H1 (cell line): ENCODE results near the gene CDH9. TPM values are rescaled to one million over a fixed set of nuclear protein-coding genes. Genes with fewer than 3 reads are reported as not detected.

Experiments used
- CTCF ChIA-PET: fragments of 300-600 bp; sonication (Branson Sonifier 250); formaldehyde crosslinking; loops from one replicate; lab custom pipeline; 2021; ENCODE audit not compliant: partially characterized antibody; lab: Charles Lee
- POLR2A ChIA-PET: fragments of 300-600 bp; sonication (Branson Sonifier 250); formaldehyde crosslinking; loops from one replicate; lab custom pipeline; 2021; ENCODE audit warnings: inconsistent platforms; ENCODE audit not compliant: partially characterized antibody; lab: Charles Lee
- DNase-seq, 2 experiments: peaks; one replicate each; pipeline versions ENCODE4 v3.0.0 to v3.0.0-alpha.2; 2010 to 2022; ENCODE audit warnings: low spot score in 2 of 2, low read depth in 1 of 2, mixed read lengths in 1 of 2
- FAIRE-seq: peaks from 2 replicates; lab custom pipeline; 2011; peaks lifted over from hg19 to GRCh38; lab: Jason Lieb, UNC
- H2AFZ ChIP-seq: 2 replicates; pipeline ENCODE4 v1.8.1; 2012; ENCODE audit warnings: low read length, inconsistent platforms
- H2AK5ac ChIP-seq: 2 replicates; pipeline ENCODE4 v1.6.1; 2013; ENCODE audit warnings: low read depth, low read length
- H2BK120ac ChIP-seq: replicated peaks from 2 replicates; pipeline ENCODE3; 2013; ENCODE audit warnings: low read depth, low read length, inconsistent platforms
- H2BK12ac ChIP-seq: 2 replicates; pipeline ENCODE4 v1.6.1; 2013; ENCODE audit warnings: low read depth, low read length
- H2BK15ac ChIP-seq: 2 replicates; pipeline ENCODE4 v1.6.1; 2013; ENCODE audit warnings: low read length
- H2BK20ac ChIP-seq: 2 replicates; pipeline ENCODE4 v1.6.1; 2013; ENCODE audit warnings: low read length
- H2BK5ac ChIP-seq: 2 replicates; pipeline ENCODE4 v1.6.1; 2013; ENCODE audit warnings: low read depth, low read length
- H3K14ac ChIP-seq: 2 replicates; pipeline ENCODE4 v1.6.1; 2013; ENCODE audit warnings: inconsistent platforms; ENCODE audit not compliant: insufficient read length
- H3K18ac ChIP-seq: 2 replicates; pipeline ENCODE4 v1.6.1; 2013; ENCODE audit warnings: low read length; ENCODE audit errors: extremely low read depth
- H3K23ac ChIP-seq: 2 replicates; pipeline ENCODE4 v1.6.1; 2013; ENCODE audit warnings: inconsistent platforms; ENCODE audit not compliant: insufficient read length
- H3K23me2 ChIP-seq: 2 replicates; pipeline ENCODE4 v1.6.1; 2013; ENCODE audit warnings: low read depth, low read length
- H3K27ac ChIP-seq: 2 replicates; pipeline ENCODE4 v1.6.1; 2011; ENCODE audit warnings: low read depth, low read length, inconsistent platforms
- H3K27me3 ChIP-seq, 4 experiments: replicated peaks in 1 of 4; 1 replicate in 1 of 4; 2 replicates in 3 of 4; pipeline versions ENCODE4 v1.6.1 to v1.8.1; 2011 to 2013; ENCODE audit warnings: low read length in 3 of 4, mild to moderate bottlenecking in 3 of 4, inconsistent platforms in 2 of 4, mixed read lengths in 2 of 4, moderate library complexity in 1 of 4; ENCODE audit not compliant: control insufficient read depth in 3 of 4, insufficient read depth in 3 of 4; ENCODE audit errors: extremely low read depth in 1 of 4
- H3K36me3 ChIP-seq, 4 experiments: 2 replicates each; pipeline versions ENCODE4 v1.6.1 to v1.8.1; 2011 to 2013; ENCODE audit warnings: mild to moderate bottlenecking in 4 of 4, low read length in 3 of 4, moderate library complexity in 2 of 4, control low read depth in 1 of 4, inconsistent platforms in 1 of 4; ENCODE audit not compliant: insufficient read depth in 4 of 4, control insufficient read depth in 2 of 4
- H3K4ac ChIP-seq: replicated peaks from 2 replicates; pipeline ENCODE3; 2013; ENCODE audit warnings: low read length, low read depth, mixed read lengths, inconsistent platforms; ENCODE audit not compliant: insufficient read length
- H3K4me1 ChIP-seq, 4 experiments: replicated peaks in 1 of 4; 1 replicate in 1 of 4; 2 replicates in 3 of 4; pipeline versions ENCODE4 v1.6.1 to v1.8.1; 2011 to 2013; ENCODE audit warnings: low read length in 3 of 4, inconsistent platforms in 2 of 4, mixed read lengths in 1 of 4; ENCODE audit not compliant: insufficient read depth in 4 of 4, control insufficient read depth in 3 of 4
- H3K4me2 ChIP-seq, 2 experiments: 2 replicates each; pipeline versions ENCODE4 v1.6.1 to v1.8.1; 2011 to 2013; ENCODE audit warnings: low read depth in 2 of 2, low read length in 2 of 2, control low read depth in 1 of 2, inconsistent platforms in 1 of 2, mild to moderate bottlenecking in 1 of 2; ENCODE audit not compliant: insufficient read depth in 1 of 2
- H3K4me3 ChIP-seq, 4 experiments: fragments of 200-600, 300-600 bp in 1 of 4; sonication (generic), shearing (Covaris generic), sonication (Bioruptor Twin) in 1 of 4; 2 replicates each; pipeline versions ENCODE4 v1.5.1 to v1.8.1; 2011 to 2016; ENCODE audit warnings: low read length in 4 of 4, low read depth in 3 of 4, control low read depth in 2 of 4, inconsistent platforms in 2 of 4, mild to moderate bottlenecking in 2 of 4, mixed read lengths in 1 of 4, moderate library complexity in 1 of 4; ENCODE audit not compliant: insufficient read depth in 2 of 4; ENCODE audit errors: extremely low read depth in 1 of 4
- H3K56ac ChIP-seq: replicated peaks from 2 replicates; pipeline ENCODE3; 2013; ENCODE audit warnings: low read depth, mild to moderate bottlenecking, mixed read lengths, low read length, inconsistent platforms; ENCODE audit not compliant: insufficient read length
- H3K79me1 ChIP-seq: 2 replicates; pipeline ENCODE4 v1.6.1; 2013; ENCODE audit warnings: low read depth, low read length, control low read depth
- H3K79me2 ChIP-seq, 2 experiments: 2 replicates each; pipeline versions ENCODE4 v1.6.1 to v1.8.1; 2012 to 2013; ENCODE audit warnings: low read length in 2 of 2, mild to moderate bottlenecking in 2 of 2, inconsistent platforms in 1 of 2; ENCODE audit not compliant: insufficient read depth in 2 of 2, control insufficient read depth in 1 of 2
- H3K9ac ChIP-seq, 4 experiments: replicated peaks in 1 of 4; 1 replicate in 1 of 4; 2 replicates in 3 of 4; pipeline versions ENCODE4 v1.6.1 to v1.8.1; 2011 to 2013; ENCODE audit warnings: low read depth in 3 of 4, low read length in 3 of 4, control low read depth in 2 of 4, mild to moderate bottlenecking in 2 of 4, moderate library complexity in 2 of 4, inconsistent platforms in 1 of 4; ENCODE audit errors: extremely low read depth in 1 of 4
- H3K9me3 ChIP-seq, 2 experiments: 2 replicates each; pipeline versions ENCODE4 v1.6.1 to v1.8.1; 2012 to 2013; ENCODE audit warnings: mild to moderate bottlenecking in 2 of 2, moderate library complexity in 2 of 2, control low read depth in 1 of 2, inconsistent platforms in 1 of 2, low read depth in 1 of 2, low read length in 1 of 2, mixed read lengths in 1 of 2; ENCODE audit not compliant: insufficient read depth in 2 of 2
- H4K20me1 ChIP-seq, 2 experiments: replicated peaks in 1 of 2; 2 replicates each; pipeline versions ENCODE3 to v1.8.1; 2011 to 2013; ENCODE audit warnings: inconsistent platforms in 2 of 2, low read length in 2 of 2, mild to moderate bottlenecking in 1 of 2; ENCODE audit not compliant: insufficient read depth in 2 of 2, control insufficient read depth in 1 of 2
- H4K5ac ChIP-seq: 2 replicates; pipeline ENCODE4 v1.6.1; 2013; ENCODE audit warnings: low read length, low read depth, mixed read lengths, inconsistent platforms; ENCODE audit not compliant: insufficient read length
- H4K8ac ChIP-seq: 2 replicates; pipeline ENCODE4 v1.8.0; 2013; ENCODE audit warnings: mild to moderate bottlenecking, moderate library complexity, low read length, inconsistent platforms; ENCODE audit not compliant: insufficient read depth; ENCODE audit errors: extremely low read depth
- H4K91ac ChIP-seq: replicated peaks from 2 replicates; pipeline ENCODE3; 2013; ENCODE audit warnings: low read length, mixed read lengths, inconsistent platforms; ENCODE audit not compliant: insufficient read length
- CBX8 ChIP-seq: fragments of 300-800, 300-1000 bp; sonication (generic); IDR thresholded peaks from 2 replicates; pipeline ENCODE4 v1.7.1; 2016; ENCODE audit warnings: low read depth, low read length, borderline replicate concordance
- CREB1 ChIP-seq: IDR thresholded peaks from 2 replicates; pipeline ENCODE4 v1.6.1; 2012; ENCODE audit warnings: inconsistent platforms
- EZH2 ChIP-seq: fragments of 200-600 bp; sonication (generic); IDR thresholded peaks from 2 replicates; pipeline ENCODE4 v1.7.1; 2012; ENCODE audit warnings: low read depth, mild to moderate bottlenecking, moderate library complexity, low read length, inconsistent platforms; ENCODE audit not compliant: severe bottlenecking
- HDAC2 ChIP-seq, 2 experiments: fragments of 300-600 bp in 1 of 2; sonication (generic) in 1 of 2; IDR thresholded peaks; 2 replicates each; pipeline ENCODE4 v1.6.1; 2011 to 2012; ENCODE audit warnings: low read depth in 2 of 2, low read length in 2 of 2, mild to moderate bottlenecking in 2 of 2, moderate library complexity in 2 of 2, borderline replicate concordance in 1 of 2, inconsistent platforms in 1 of 2
- MAFK ChIP-seq: IDR thresholded peaks from 2 replicates; pipeline ENCODE4 v1.6.1; 2012; ENCODE audit warnings: low read depth, mild to moderate bottlenecking, improper control_type of control experiment, low read length
- POLR2AphosphoS5 ChIP-seq: IDR thresholded peaks from 2 replicates; pipeline ENCODE4 v1.6.1; 2011; ENCODE audit warnings: low read depth, low read length
- POU5F1 ChIP-seq: IDR thresholded peaks from 2 replicates; pipeline ENCODE4 v1.6.1; 2011; ENCODE audit warnings: low read depth, mild to moderate bottlenecking, low read length, moderate library complexity
- RFX5 ChIP-seq: IDR thresholded peaks from 2 replicates; pipeline ENCODE4 v1.6.1; 2011; ENCODE audit warnings: low read depth, low read length, improper control_type of control experiment, borderline replicate concordance
- SAP30 ChIP-seq: fragments of 300-600 bp; sonication (generic); IDR thresholded peaks from 2 replicates; pipeline ENCODE4 v1.7.1; 2012; ENCODE audit warnings: low read length, moderate library complexity, mild to moderate bottlenecking, inconsistent platforms; ENCODE audit not compliant: insufficient read depth, insufficient replicate concordance
- TCF12 ChIP-seq: IDR thresholded peaks from 2 replicates; pipeline ENCODE4 v1.6.1; 2011; ENCODE audit warnings: low read depth, mild to moderate bottlenecking, low read length
- TEAD4 ChIP-seq: IDR thresholded peaks from 2 replicates; pipeline ENCODE4 v1.6.1; 2012; ENCODE audit warnings: low read depth, low read length, inconsistent platforms, mixed read lengths
- USF2 ChIP-seq: IDR thresholded peaks from 2 replicates; pipeline ENCODE4 v1.6.1; 2011; ENCODE audit warnings: low read length, improper control_type of control experiment
- WGBS, 2 experiments: shearing (Covaris generic) in 1 of 2; methylation state at CpG; one replicate each; pipeline versions ENCODE4 v1.1.6 to v1.1.7; 2013 to 2015; ENCODE audit warnings: low lambda C conversion rate in 2 of 2, mixed read lengths in 2 of 2, inconsistent platforms in 1 of 2, low coverage in 1 of 2, missing lambda C conversion rate in 1 of 2; ENCODE audit not compliant: insufficient replicate concordance in 2 of 2, insufficient coverage in 1 of 2, insufficient read length in 1 of 2; ENCODE audit errors: extremely low coverage in 1 of 2, missing lambda C conversion rate in 1 of 2; 5-methylcytosine and 5-hydroxymethylcytosine counted together
- polyA plus RNA-seq, 7 experiments: library from polyadenylated mRNA; depleted of rRNA in 3 of 7; stranded (reverse) in 5 of 7; unstranded in 2 of 7; fragments of >200 nt in 5 of 7; fragments of 200-250 nt in 2 of 7; gene quantifications; 1 replicate in 5 of 7; 2 replicates in 1 of 7; 4 replicates in 1 of 7; pipeline versions ENCODE4 v1.2.1 to v1.2.3, GENCODE V29; 2011 to 2013; ENCODE audit warnings: missing spikeins in 2 of 7, mixed read lengths in 2 of 7
- total RNA-seq: library from RNA; stranded (reverse); fragmentation: NEBNext Ultra II Directional; extraction: Animal tissue kit (Norgen Biotek cat#: 25700); gene quantifications from 2 replicates; pipeline ENCODE4 v1.2.1, GENCODE V29; 2021
- TF ChIP-seq, protein P1 (sequence below): IDR thresholded peaks from 2 replicates; pipeline ENCODE4 v1.6.1; 2012; ENCODE audit warnings: inconsistent platforms

CDH9 gene
- total and polyA plus RNA-seq, 2 of the 8 experiments (the other 6 are each of a cell fraction or from before 2014, with no cell fraction given) = 0.54 to 1.0 TPM

DNA sequence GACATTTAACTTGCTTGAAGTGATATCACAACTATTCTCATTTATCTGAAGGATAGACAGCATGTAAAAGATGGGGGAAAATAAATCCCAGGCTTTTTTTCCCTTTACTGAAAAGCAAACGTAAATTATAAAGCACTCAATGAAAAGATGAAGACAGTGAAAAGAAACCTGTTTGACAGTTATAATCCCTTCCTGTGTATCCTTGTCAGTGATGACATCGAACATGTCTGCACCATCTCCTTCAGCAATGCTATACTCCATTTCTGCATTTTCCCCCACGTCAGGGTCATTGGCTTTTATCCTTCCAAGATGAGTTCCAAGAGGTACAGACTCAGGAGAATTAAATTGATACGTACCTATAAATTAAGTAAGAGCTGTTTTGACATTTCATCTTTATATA, 134.9 kb downstream of the CDH9 start:
- Histone ChIP-seq H4K5ac (no peak overlapping the region), H2BK5ac (no peak overlapping the region), H2AFZ (no peak overlapping the region), H3K9ac (no peak overlapping the region), H4K20me1 (no peaks in the 10 kb centered on the region), H3K9me3 (no peaks in the 10 kb centered on the region), H3K56ac (no peak overlapping the region), H3K79me2 (no peaks in the 10 kb centered on the region), H3K36me3 (no peaks in the 10 kb centered on the region), H2AK5ac (no peak overlapping the region), H3K23me2 (no peaks in the 10 kb centered on the region), H3K79me1 (no peaks in the 10 kb centered on the region), H2BK12ac (no peak overlapping the region), H2BK15ac (no peak overlapping the region), H3K14ac (no peak overlapping the region), H3K4me3 (no peak overlapping the region), H3K4ac (no peak overlapping the region), H3K27me3 (no peaks in the 10 kb centered on the region), H2BK120ac (no peak overlapping the region), H3K4me1 (no peaks in the 10 kb centered on the region), H4K8ac (no peak overlapping the region), H3K23ac (no peak overlapping the region), H3K4me2 (no peak overlapping the region), H3K27ac (no peak overlapping the region), H2BK20ac (no peak overlapping the region), H4K91ac (no peak overlapping the region), H3K18ac (no peak overlapping the region)
- ChIA-PET POLR2A (no interaction called here), CTCF (no interaction called here)
- no peak for FAIRE-seq
- DNase-seq = no peak
- 95% methylated on average over 4 of the region's 4 CpGs; no CpG with 5 or more reads in 1 of the 2 experiments for WGBS, 2 experiments
- TF ChIP-seq SAP30 (no peak), RFX5 (no peak), TEAD4 (no peak), MAFK (no peak), CBX8 (no peak), TCF12 (no peak), EZH2 (no peak), CREB1 (no peak), USF2 (no peak), HDAC2 (IDR thresholded peaks at IDR 0.05; ENCODE audit: borderline replicate concordance in 1 of 2, low read depth in 2 of 2, low read length in 2 of 2) (no peak), POLR2AphosphoS5 (no peak), POU5F1 (no peak)
- TF ChIP-seq, protein P1, sequence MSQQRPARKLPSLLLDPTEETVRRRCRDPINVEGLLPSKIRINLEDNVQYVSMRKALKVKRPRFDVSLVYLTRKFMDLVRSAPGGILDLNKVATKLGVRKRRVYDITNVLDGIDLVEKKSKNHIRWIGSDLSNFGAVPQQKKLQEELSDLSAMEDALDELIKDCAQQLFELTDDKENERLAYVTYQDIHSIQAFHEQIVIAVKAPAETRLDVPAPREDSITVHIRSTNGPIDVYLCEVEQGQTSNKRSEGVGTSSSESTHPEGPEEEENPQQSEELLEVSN = no peak
